GM23338 (cell line): Measurements from ENCODE around the gene ZNF398.
"Not testable (repeated sequence)": the region's sequence is repeated elsewhere in the genome, so short reads cannot be mapped to it uniquely, and the experiment has no call there.

Source experiments
- CTCF ChIP-seq, 2 experiments: fragments of 200-600 bp in 1 of 2; sonication (generic) in 1 of 2; conservative IDR thresholded peaks; 2 replicates each; pipeline versions ENCODE4 v1.5.1 to v1.6.1; 2016 to 2017; ENCODE audit warnings: antibody characterized with exemption in 2 of 2, low read depth in 2 of 2, mild to moderate bottlenecking in 2 of 2, moderate library complexity in 1 of 2
- EZH2 ChIP-seq: fragments of 200-600 bp; sonication (generic); IDR thresholded peaks from one replicate; pipeline ENCODE4 v1.8.0; 2017; ENCODE audit warnings: antibody characterized with exemption, mild to moderate bottlenecking, low read depth; ENCODE audit not compliant: unreplicated experiment
- POLR2AphosphoS5 ChIP-seq: IDR thresholded peaks from 2 replicates; pipeline ENCODE4 v1.6.1; 2016; ENCODE audit warnings: antibody characterized with exemption, low read depth

DNA sequence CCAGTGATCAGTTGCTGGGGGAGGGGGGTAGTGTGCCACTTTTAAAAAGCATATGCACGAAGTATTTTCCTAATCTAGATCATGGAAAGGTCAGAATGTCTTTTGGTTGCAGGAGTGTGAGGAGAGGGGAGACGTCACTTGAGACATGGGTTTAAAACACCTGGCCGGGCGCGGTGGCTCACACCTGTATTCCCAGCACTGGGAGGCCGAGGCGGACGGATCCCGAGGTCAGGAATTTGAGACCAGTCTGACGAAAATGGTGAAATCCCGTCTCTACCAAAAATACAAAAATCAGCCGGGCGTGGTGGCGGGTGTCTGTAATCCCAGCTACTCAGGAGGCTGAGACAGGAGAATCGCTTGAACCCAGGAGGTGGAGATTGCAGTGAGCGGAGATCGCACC lies 79.1 kb downstream of the ZNF398 start:
- not testable (repeated sequence) for TF ChIP-seq CTCF (conservative IDR thresholded peaks at IDR 0.05; ENCODE audit: low read depth in 2 of 2); POLR2AphosphoS5; EZH2
